WTC11 (cell line): ENCODE measurements around the gene CREM.
"Not testable (repeated sequence)": the region's sequence is repeated elsewhere in the genome, so short reads cannot be mapped to it uniquely, and the experiment has no call there.

Experiments used
- CREM ChIP-seq: sonication (generic); formaldehyde crosslinking; IDR thresholded peaks from 2 replicates; pipeline ENCODE4 v1.8.1; 2022; ENCODE audit warnings: mild to moderate bottlenecking, missing genetic modification reagents, moderate library complexity
- IRF2 ChIP-seq: sonication (generic); formaldehyde crosslinking; IDR thresholded peaks from 2 replicates; pipeline ENCODE4 v1.8.0; 2022; ENCODE audit warnings: low read depth, missing genetic modification reagents, borderline replicate concordance
- KAT7 ChIP-seq: sonication (generic); formaldehyde crosslinking; IDR thresholded peaks from 2 replicates; pipeline ENCODE4 v1.8.1; 2023; ENCODE audit warnings: missing genetic modification reagents, mild to moderate bottlenecking, borderline replicate concordance
- NFYB ChIP-seq: sonication (generic); formaldehyde crosslinking; conservative IDR thresholded peaks from 2 replicates; pipeline ENCODE4 v1.8.0; 2022; ENCODE audit warnings: low read depth, missing genetic modification reagents
- SP1 ChIP-seq: sonication (generic); formaldehyde crosslinking; conservative IDR thresholded peaks from 2 replicates; pipeline ENCODE4 v1.8.1; 2022; ENCODE audit warnings: missing genetic modification reagents
- TCF7 ChIP-seq: sonication (generic); formaldehyde crosslinking; IDR thresholded peaks from 2 replicates; pipeline ENCODE4 v1.8.0; 2022; ENCODE audit warnings: mild to moderate bottlenecking, low read depth, missing genetic modification reagents, moderate library complexity
- ZNF671 ChIP-seq: fragments of 250-450 bp; sonication (Bioruptor Pico); IDR thresholded peaks from 2 replicates; pipeline ENCODE4 v1.8.0; 2021; ENCODE audit warnings: mild to moderate bottlenecking
- TF ChIP-seq, protein P1 (sequence below): sonication (generic); formaldehyde crosslinking; IDR thresholded peaks from 2 replicates; pipeline ENCODE4 v1.8.0; 2022; ENCODE audit warnings: mild to moderate bottlenecking, missing genetic modification reagents
- TF ChIP-seq, protein P2 (sequence below): fragments of 200-600 bp; IDR thresholded peaks from 2 replicates; pipeline ENCODE4 v1.8.0; 2022; ENCODE audit warnings: antibody characterized with exemption
- TF ChIP-seq, protein P3 (sequence below): sonication (generic); formaldehyde crosslinking; IDR thresholded peaks from 2 replicates; pipeline ENCODE4 v1.8.1; 2023; ENCODE audit warnings: mild to moderate bottlenecking, moderate library complexity, missing genetic modification reagents
- TF ChIP-seq, protein P4 (sequence below): sonication (generic); formaldehyde crosslinking; IDR thresholded peaks from 2 replicates; pipeline ENCODE4 v1.8.1; 2022; ENCODE audit warnings: low read depth, mild to moderate bottlenecking, moderate library complexity, missing genetic modification reagents, borderline replicate concordance
- TF ChIP-seq, protein P5 (sequence below): sonication (generic); formaldehyde crosslinking; IDR thresholded peaks from 2 replicates; pipeline ENCODE4 v1.8.0; 2022; ENCODE audit warnings: mild to moderate bottlenecking, missing genetic modification reagents
- TF ChIP-seq, protein P6 (sequence below): sonication (generic); formaldehyde crosslinking; IDR thresholded peaks from 2 replicates; pipeline ENCODE4 v1.8.0; 2022; ENCODE audit warnings: mild to moderate bottlenecking, missing genetic modification reagents
- TF ChIP-seq, protein P7 (sequence below): sonication (generic); formaldehyde crosslinking; IDR thresholded peaks from 2 replicates; pipeline ENCODE4 v1.8.0; 2023; ENCODE audit warnings: missing genetic modification reagents, mild to moderate bottlenecking, borderline replicate concordance

DNA sequence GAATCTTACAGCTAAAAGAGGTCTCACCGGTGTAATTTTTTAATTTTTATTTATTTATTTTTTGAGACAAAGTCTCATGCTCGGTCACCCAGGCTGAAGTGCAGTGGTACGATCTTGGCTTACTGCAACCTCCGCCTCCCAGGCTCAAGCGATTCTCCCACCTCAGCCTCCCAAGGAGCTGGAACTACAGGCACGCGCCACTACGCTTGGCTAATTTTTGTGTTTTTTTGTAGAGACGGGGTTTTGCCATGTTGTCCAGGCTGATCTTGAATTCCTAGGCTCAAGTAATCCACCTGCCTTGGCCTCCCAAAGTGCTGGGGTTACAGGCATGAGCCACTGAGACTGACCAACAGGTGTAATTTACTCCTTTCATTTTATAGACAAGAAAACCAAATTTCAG lies 90.3 kb downstream of the CREM start:
- TF ChIP-seq, protein P1, sequence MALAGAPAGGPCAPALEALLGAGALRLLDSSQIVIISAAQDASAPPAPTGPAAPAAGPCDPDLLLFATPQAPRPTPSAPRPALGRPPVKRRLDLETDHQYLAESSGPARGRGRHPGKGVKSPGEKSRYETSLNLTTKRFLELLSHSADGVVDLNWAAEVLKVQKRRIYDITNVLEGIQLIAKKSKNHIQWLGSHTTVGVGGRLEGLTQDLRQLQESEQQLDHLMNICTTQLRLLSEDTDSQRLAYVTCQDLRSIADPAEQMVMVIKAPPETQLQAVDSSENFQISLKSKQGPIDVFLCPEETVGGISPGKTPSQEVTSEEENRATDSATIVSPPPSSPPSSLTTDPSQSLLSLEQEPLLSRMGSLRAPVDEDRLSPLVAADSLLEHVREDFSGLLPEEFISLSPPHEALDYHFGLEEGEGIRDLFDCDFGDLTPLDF (CRISPR knock-in tag), result not testable (repeated sequence)
- TF ChIP-seq IRF2; SP1 (CRISPR knock-in tag); ZNF671 (CRISPR knock-in tag); CREM (CRISPR knock-in tag); TCF7 (CRISPR knock-in tag); NFYB (CRISPR knock-in tag); KAT7 (CRISPR knock-in tag): not testable (repeated sequence)
- TF ChIP-seq, protein P2, sequence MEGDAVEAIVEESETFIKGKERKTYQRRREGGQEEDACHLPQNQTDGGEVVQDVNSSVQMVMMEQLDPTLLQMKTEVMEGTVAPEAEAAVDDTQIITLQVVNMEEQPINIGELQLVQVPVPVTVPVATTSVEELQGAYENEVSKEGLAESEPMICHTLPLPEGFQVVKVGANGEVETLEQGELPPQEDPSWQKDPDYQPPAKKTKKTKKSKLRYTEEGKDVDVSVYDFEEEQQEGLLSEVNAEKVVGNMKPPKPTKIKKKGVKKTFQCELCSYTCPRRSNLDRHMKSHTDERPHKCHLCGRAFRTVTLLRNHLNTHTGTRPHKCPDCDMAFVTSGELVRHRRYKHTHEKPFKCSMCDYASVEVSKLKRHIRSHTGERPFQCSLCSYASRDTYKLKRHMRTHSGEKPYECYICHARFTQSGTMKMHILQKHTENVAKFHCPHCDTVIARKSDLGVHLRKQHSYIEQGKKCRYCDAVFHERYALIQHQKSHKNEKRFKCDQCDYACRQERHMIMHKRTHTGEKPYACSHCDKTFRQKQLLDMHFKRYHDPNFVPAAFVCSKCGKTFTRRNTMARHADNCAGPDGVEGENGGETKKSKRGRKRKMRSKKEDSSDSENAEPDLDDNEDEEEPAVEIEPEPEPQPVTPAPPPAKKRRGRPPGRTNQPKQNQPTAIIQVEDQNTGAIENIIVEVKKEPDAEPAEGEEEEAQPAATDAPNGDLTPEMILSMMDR, result not testable (repeated sequence)
- TF ChIP-seq, protein P3, sequence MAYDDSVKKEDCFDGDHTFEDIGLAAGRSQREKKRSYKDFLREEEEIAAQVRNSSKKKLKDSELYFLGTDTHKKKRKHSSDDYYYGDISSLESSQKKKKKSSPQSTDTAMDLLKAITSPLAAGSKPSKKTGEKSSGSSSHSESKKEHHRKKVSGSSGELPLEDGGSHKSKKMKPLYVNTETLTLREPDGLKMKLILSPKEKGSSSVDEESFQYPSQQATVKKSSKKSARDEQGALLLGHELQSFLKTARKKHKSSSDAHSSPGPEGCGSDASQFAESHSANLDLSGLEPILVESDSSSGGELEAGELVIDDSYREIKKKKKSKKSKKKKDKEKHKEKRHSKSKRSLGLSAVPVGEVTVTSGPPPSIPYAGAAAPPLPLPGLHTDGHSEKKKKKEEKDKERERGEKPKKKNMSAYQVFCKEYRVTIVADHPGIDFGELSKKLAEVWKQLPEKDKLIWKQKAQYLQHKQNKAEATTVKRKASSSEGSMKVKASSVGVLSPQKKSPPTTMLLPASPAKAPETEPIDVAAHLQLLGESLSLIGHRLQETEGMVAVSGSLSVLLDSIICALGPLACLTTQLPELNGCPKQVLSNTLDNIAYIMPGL, result not testable (repeated sequence)
- TF ChIP-seq, protein P4, sequence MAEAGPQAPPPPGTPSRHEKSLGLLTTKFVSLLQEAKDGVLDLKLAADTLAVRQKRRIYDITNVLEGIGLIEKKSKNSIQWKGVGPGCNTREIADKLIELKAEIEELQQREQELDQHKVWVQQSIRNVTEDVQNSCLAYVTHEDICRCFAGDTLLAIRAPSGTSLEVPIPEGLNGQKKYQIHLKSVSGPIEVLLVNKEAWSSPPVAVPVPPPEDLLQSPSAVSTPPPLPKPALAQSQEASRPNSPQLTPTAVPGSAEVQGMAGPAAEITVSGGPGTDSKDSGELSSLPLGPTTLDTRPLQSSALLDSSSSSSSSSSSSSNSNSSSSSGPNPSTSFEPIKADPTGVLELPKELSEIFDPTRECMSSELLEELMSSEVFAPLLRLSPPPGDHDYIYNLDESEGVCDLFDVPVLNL (CRISPR knock-in tag), result not testable (repeated sequence)
- TF ChIP-seq, protein P5, sequence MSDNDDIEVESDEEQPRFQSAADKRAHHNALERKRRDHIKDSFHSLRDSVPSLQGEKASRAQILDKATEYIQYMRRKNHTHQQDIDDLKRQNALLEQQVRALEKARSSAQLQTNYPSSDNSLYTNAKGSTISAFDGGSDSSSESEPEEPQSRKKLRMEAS (CRISPR knock-in tag), result not testable (repeated sequence)
- TF ChIP-seq, protein P6, sequence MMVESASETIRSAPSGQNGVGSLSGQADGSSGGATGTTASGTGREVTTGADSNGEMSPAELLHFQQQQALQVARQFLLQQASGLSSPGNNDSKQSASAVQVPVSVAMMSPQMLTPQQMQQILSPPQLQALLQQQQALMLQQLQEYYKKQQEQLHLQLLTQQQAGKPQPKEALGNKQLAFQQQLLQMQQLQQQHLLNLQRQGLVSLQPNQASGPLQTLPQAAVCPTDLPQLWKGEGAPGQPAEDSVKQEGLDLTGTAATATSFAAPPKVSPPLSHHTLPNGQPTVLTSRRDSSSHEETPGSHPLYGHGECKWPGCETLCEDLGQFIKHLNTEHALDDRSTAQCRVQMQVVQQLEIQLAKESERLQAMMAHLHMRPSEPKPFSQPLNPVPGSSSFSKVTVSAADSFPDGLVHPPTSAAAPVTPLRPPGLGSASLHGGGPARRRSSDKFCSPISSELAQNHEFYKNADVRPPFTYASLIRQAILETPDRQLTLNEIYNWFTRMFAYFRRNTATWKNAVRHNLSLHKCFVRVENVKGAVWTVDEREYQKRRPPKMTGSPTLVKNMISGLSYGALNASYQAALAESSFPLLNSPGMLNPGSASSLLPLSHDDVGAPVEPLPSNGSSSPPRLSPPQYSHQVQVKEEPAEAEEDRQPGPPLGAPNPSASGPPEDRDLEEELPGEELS (CRISPR knock-in tag), result not testable (repeated sequence)
- TF ChIP-seq, protein P7, sequence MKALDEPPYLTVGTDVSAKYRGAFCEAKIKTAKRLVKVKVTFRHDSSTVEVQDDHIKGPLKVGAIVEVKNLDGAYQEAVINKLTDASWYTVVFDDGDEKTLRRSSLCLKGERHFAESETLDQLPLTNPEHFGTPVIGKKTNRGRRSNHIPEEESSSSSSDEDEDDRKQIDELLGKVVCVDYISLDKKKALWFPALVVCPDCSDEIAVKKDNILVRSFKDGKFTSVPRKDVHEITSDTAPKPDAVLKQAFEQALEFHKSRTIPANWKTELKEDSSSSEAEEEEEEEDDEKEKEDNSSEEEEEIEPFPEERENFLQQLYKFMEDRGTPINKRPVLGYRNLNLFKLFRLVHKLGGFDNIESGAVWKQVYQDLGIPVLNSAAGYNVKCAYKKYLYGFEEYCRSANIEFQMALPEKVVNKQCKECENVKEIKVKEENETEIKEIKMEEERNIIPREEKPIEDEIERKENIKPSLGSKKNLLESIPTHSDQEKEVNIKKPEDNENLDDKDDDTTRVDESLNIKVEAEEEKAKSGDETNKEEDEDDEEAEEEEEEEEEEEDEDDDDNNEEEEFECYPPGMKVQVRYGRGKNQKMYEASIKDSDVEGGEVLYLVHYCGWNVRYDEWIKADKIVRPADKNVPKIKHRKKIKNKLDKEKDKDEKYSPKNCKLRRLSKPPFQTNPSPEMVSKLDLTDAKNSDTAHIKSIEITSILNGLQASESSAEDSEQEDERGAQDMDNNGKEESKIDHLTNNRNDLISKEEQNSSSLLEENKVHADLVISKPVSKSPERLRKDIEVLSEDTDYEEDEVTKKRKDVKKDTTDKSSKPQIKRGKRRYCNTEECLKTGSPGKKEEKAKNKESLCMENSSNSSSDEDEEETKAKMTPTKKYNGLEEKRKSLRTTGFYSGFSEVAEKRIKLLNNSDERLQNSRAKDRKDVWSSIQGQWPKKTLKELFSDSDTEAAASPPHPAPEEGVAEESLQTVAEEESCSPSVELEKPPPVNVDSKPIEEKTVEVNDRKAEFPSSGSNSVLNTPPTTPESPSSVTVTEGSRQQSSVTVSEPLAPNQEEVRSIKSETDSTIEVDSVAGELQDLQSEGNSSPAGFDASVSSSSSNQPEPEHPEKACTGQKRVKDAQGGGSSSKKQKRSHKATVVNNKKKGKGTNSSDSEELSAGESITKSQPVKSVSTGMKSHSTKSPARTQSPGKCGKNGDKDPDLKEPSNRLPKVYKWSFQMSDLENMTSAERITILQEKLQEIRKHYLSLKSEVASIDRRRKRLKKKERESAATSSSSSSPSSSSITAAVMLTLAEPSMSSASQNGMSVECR (CRISPR knock-in tag), result not testable (repeated sequence)
